Nephron progenitor cell (in vitro differentiated cells): ENCODE data around the gene METAP1D.
A peak's percentile ranks its signal among the peaks of the same experiment; 100 is the strongest.

Experiments used
- DNase-seq: peaks from one replicate; pipeline ENCODE4 v3.0.0; 2021
- H3K27ac Mint-ChIP-seq: 2 replicates; pipeline ENCODE4 v1.8.0; 2021; ENCODE audit warnings: mild to moderate bottlenecking, moderate library complexity, mixed read lengths
- H3K27me3 Mint-ChIP-seq: 2 replicates; pipeline ENCODE4 v1.8.0; 2021; ENCODE audit warnings: mild to moderate bottlenecking, low read depth, mixed read lengths; ENCODE audit not compliant: poor library complexity
- H3K36me3 Mint-ChIP-seq: 2 replicates; pipeline ENCODE4 v1.8.0; 2021; ENCODE audit warnings: low read depth, mixed read lengths
- H3K4me1 Mint-ChIP-seq: 2 replicates; pipeline ENCODE4 v1.8.0; 2021; ENCODE audit warnings: mixed read lengths
- H3K4me3 Mint-ChIP-seq: 2 replicates; pipeline ENCODE4 v1.8.0; 2021; ENCODE audit warnings: mild to moderate bottlenecking, moderate library complexity, mixed read lengths
- H3K9me3 Mint-ChIP-seq: 2 replicates; pipeline ENCODE4 v1.8.0; 2021; ENCODE audit warnings: mild to moderate bottlenecking, moderate library complexity, mixed read lengths
- CTCF ChIP-seq: fragments of 200-600 bp; sonication (generic); IDR thresholded peaks from 2 replicates; pipeline ENCODE4 v1.5.0; 2021; ENCODE audit warnings: antibody characterized with exemption

Gene METAP1D

GRCh38 chr2:172099472-172100079 is 99.8 kb downstream of the METAP1D start:
- Mint-ChIP-seq H3K4me3 (peak overlapping the region; percentile 76), H3K27ac (no peak overlapping the region), H3K36me3 (no peaks in the 10 kb centered on the region), H3K4me1 (peaks cover 71% of the 10 kb centered on the region), H3K27me3 (peaks cover 95% of the 10 kb centered on the region), H3K9me3 (no peaks in the 10 kb centered on the region)
- TF ChIP-seq CTCF = no peak
- no peak for DNase-seq

- Mint-ChIP-seq H3K27ac (no peak overlapping the region), H3K9me3 (no peaks in the 10 kb centered on the region), H3K4me3 (peak overlapping the region; percentile 80), H3K36me3 (no peaks in the 10 kb centered on the region), H3K27me3 (peaks cover 95% of the 10 kb centered on the region), H3K4me1 (peaks cover 70% of the 10 kb centered on the region)
- TF ChIP-seq CTCF = no peak
- DNase-seq = peak; percentile 62
Observed at GRCh38 chr2:172100080-172100934, 100.6 kb downstream of the METAP1D start.

GRCh38 chr2:172100935-172101820 is 101.4 kb downstream of the METAP1D start:
- H3K4me1 Mint-ChIP-seq = peaks cover 61% of the 10 kb centered on the region
- H3K36me3 Mint-ChIP-seq = no peaks in the 10 kb centered on the region
- peak overlapping the region; percentile 85 for H3K4me3 Mint-ChIP-seq
- DNase-seq = no peak
- no peaks in the 10 kb centered on the region for H3K9me3 Mint-ChIP-seq
- peaks cover 95% of the 10 kb centered on the region for H3K27me3 Mint-ChIP-seq
- no peak overlapping the region for H3K27ac Mint-ChIP-seq
- TF ChIP-seq CTCF = no peak

- TF ChIP-seq CTCF = no peak
- H3K27ac Mint-ChIP-seq = no peak overlapping the region
- peaks cover 54% of the 10 kb centered on the region for H3K4me1 Mint-ChIP-seq
- DNase-seq = no peak
- peaks cover 95% of the 10 kb centered on the region for H3K27me3 Mint-ChIP-seq
- H3K36me3 Mint-ChIP-seq = no peaks in the 10 kb centered on the region
- H3K4me3 Mint-ChIP-seq = peak overlapping the region; percentile 85
- H3K9me3 Mint-ChIP-seq = no peaks in the 10 kb centered on the region
Observed at GRCh38 chr2:172101821-172102390, 102.2 kb downstream of the METAP1D start.

- H3K27me3 Mint-ChIP-seq = peaks cover 95% of the 10 kb centered on the region
- H3K4me3 Mint-ChIP-seq = peak within 1 kb of the TSS; percentile 85
- no peak for TF ChIP-seq CTCF
- no peaks in the 10 kb centered on the region for H3K9me3 Mint-ChIP-seq
- H3K4me1 Mint-ChIP-seq = peaks cover 47% of the 10 kb centered on the region
- DNase-seq = peak; percentile 92
- H3K36me3 Mint-ChIP-seq = no peaks in the 10 kb centered on the region
- H3K27ac Mint-ChIP-seq = no peak within 1 kb of the TSS
Observed at GRCh38 chr2:172102391-172103359, 102.9 kb downstream of the METAP1D start, which contains the start of gene DLX2. Gene DLX2 (minus strand): TSS chr2:172102900. CDS start chr2:172102538, 362 bp downstream.
